Activated CD4-positive, alpha-beta T cell treated with anti-CD3 and anti-CD28 coated beads for 36 hours (primary cell): Measurements from ENCODE around the gene C3orf20. TPM values are rescaled to one million over a fixed set of nuclear protein-coding genes. Genes with fewer than 3 reads are reported as not detected.
A peak's percentile ranks its signal among the peaks of the same experiment; 100 is the strongest.

Experiments used
- ATAC-seq: fragments of 200-7000 bp; cut with Tn5 transposase; one replicate; pipeline ENCODE4 v1.10.0; 2021; ENCODE audit warnings: mild to moderate bottlenecking, moderate library complexity
- CTCF ChIA-PET: fragments of 350-600 bp; sonication (Branson Sonifier 250); formaldehyde crosslinking; loops from one replicate; lab custom pipeline; 2021; ENCODE audit warnings: antibody characterized with exemption; lab: Charles Lee
- POLR2A ChIA-PET: fragments of 350-600 bp; sonication (Branson Sonifier 250); formaldehyde crosslinking; loops from one replicate; lab custom pipeline; 2021; ENCODE audit warnings: antibody characterized with exemption, inconsistent platforms; lab: Charles Lee
- DNase-seq: peaks from one replicate; pipeline ENCODE4 v3.0.0-alpha.2; 2020
- H3K27ac Mint-ChIP-seq: one replicate; pipeline ENCODE4 v1.8.0; 2021; ENCODE audit warnings: mixed read lengths
- H3K27me3 Mint-ChIP-seq: one replicate; pipeline ENCODE4 v1.8.0; 2021; ENCODE audit warnings: mixed read lengths
- H3K36me3 Mint-ChIP-seq: one replicate; pipeline ENCODE4 v1.8.0; 2021; ENCODE audit warnings: low read depth, mixed read lengths
- H3K4me1 Mint-ChIP-seq: one replicate; pipeline ENCODE4 v1.8.0; 2021; ENCODE audit warnings: mixed read lengths
- H3K4me3 Mint-ChIP-seq: one replicate; pipeline ENCODE4 v1.8.0; 2021; ENCODE audit warnings: mild to moderate bottlenecking, moderate library complexity, mixed read lengths
- H3K9me3 Mint-ChIP-seq: one replicate; pipeline ENCODE4 v1.8.0; 2021; ENCODE audit warnings: low read depth, mixed read lengths
- intact Hi-C, 2 experiments: fragments of 100-400 bp; cut with DNase I in 1 of 2; cut with micrococcal nuclease in 1 of 2; formaldehyde crosslinking; loops; one replicate each; pipeline versions ENCODE4 v1.14.2 to v1.15.1; 2022 to 2024; cut with DNase I, micrococcal nuclease
- total RNA-seq, 2 experiments: library from RNA; stranded (reverse); gene quantifications; one replicate each; pipeline ENCODE4 v1.2.3, GENCODE V29; 2021

The C3orf20 gene
- total RNA-seq, 2 experiments from 2014 or later: not detected

- Mint-ChIP-seq H3K27me3 (peaks cover 2% of the 10 kb centered on the region), H3K36me3 (no peaks in the 10 kb centered on the region), H3K27ac (no peak overlapping the region), H3K4me3 (no peak overlapping the region), H3K4me1 (peaks cover 4% of the 10 kb centered on the region), H3K9me3 (no peaks in the 10 kb centered on the region)
- ATAC-seq: no peak
- POLR2A ChIA-PET: no interaction called here
- CTCF ChIA-PET: interaction anchor here (0.5 to 0.7 kb wide), 3 partner anchors 66 to 477 kb away, joined by 3 to 4 read pairs (median 3); no protein-coding TSS in a partner anchor
- no peak for DNase-seq
- intact Hi-C loops: no loop called here
Measured at GRCh38 chr3:14758959-14759358, 84.0 kb downstream of the C3orf20 start.

GRCh38 chr3:14760185-14760584 lies 85.2 kb downstream of the C3orf20 start:
- H3K4me1 Mint-ChIP-seq: peaks cover 4% of the 10 kb centered on the region
- POLR2A ChIA-PET: no interaction called here
- no peak overlapping the region for H3K4me3 Mint-ChIP-seq
- no peak overlapping the region for H3K27ac Mint-ChIP-seq
- no peaks in the 10 kb centered on the region for H3K36me3 Mint-ChIP-seq
- CTCF ChIA-PET: no interaction called here
- DNase-seq (no peak), ATAC-seq (no peak)
- intact Hi-C loops: no loop called here
- no peaks in the 10 kb centered on the region for H3K9me3 Mint-ChIP-seq
- no peaks in the 10 kb centered on the region for H3K27me3 Mint-ChIP-seq

GRCh38 chr3:14761121-14761672 lies 86.3 kb downstream of the C3orf20 start:
- no peak for DNase-seq
- POLR2A ChIA-PET: no interaction called here
- intact Hi-C loops: no loop called here
- no peak for ATAC-seq
- H3K36me3 Mint-ChIP-seq: no peaks in the 10 kb centered on the region
- CTCF ChIA-PET: interaction anchor here (0.6 kb wide), 2 partner anchors 110 to 137 kb away, joined by 3 to 5 read pairs; partner anchors contain the start of gene CCDC174
- H3K9me3 Mint-ChIP-seq: no peaks in the 10 kb centered on the region
- no peaks in the 10 kb centered on the region for H3K27me3 Mint-ChIP-seq
- H3K4me1 Mint-ChIP-seq: peaks cover 4% of the 10 kb centered on the region
- no peak overlapping the region for H3K4me3 Mint-ChIP-seq
- H3K27ac Mint-ChIP-seq: peak overlapping the region; percentile 35

- Mint-ChIP-seq H3K9me3 (no peaks in the 10 kb centered on the region), H3K4me3 (no peak overlapping the region), H3K36me3 (no peaks in the 10 kb centered on the region), H3K27me3 (no peaks in the 10 kb centered on the region), H3K27ac (no peak overlapping the region), H3K4me1 (peaks cover 4% of the 10 kb centered on the region)
- intact Hi-C loops: no loop called here
- no peak for DNase-seq
- ChIA-PET POLR2A (interaction anchor here (0.6 kb wide), 1 partner anchor 83 kb away, joined by 3 read pairs; no protein-coding TSS in a partner anchor), CTCF (interaction anchor here (0.6 kb wide), 3 partner anchors 110 to 343 kb away, joined by 3 to 5 read pairs (median 3); partner anchors contain the start of gene CCDC174)
- ATAC-seq: no peak
Measured at GRCh38 chr3:14761866-14762265, 86.9 kb downstream of the C3orf20 start.

GRCh38 chr3:14762701-14763100 lies 87.8 kb downstream of the C3orf20 start:
- Mint-ChIP-seq H3K27ac (no peak overlapping the region), H3K27me3 (no peaks in the 10 kb centered on the region), H3K36me3 (no peaks in the 10 kb centered on the region), H3K9me3 (no peaks in the 10 kb centered on the region), H3K4me3 (no peak overlapping the region), H3K4me1 (peaks cover 4% of the 10 kb centered on the region)
- intact Hi-C loops: no loop called here
- no peak for ATAC-seq
- POLR2A ChIA-PET: interaction anchor here (0.6 kb wide), 1 partner anchor 82 kb away, joined by 3 read pairs; no protein-coding TSS in a partner anchor
- DNase-seq: no peak
- CTCF ChIA-PET: no interaction called here

GRCh38 chr3:14764331-14765059 lies 89.6 kb downstream of the C3orf20 start:
- ChIA-PET POLR2A (no interaction called here), CTCF (interaction anchor here (1.0 kb wide), 1 partner anchor 26 kb away, joined by 3 read pairs; no protein-coding TSS in a partner anchor)
- no peak for DNase-seq
- H3K9me3 Mint-ChIP-seq: no peaks in the 10 kb centered on the region
- H3K4me1 Mint-ChIP-seq: peaks cover 4% of the 10 kb centered on the region
- intact Hi-C loops: no loop called here
- no peak for ATAC-seq
- no peaks in the 10 kb centered on the region for H3K36me3 Mint-ChIP-seq
- H3K27ac Mint-ChIP-seq: no peak overlapping the region
- no peak overlapping the region for H3K4me3 Mint-ChIP-seq
- H3K27me3 Mint-ChIP-seq: no peaks in the 10 kb centered on the region

- POLR2A ChIA-PET: no interaction called here
Measured at GRCh38 chr3:14765060-14765400, 90.1 kb downstream of the C3orf20 start.

GRCh38 chr3:14765576-14766427 lies 90.9 kb downstream of the C3orf20 start:
- Mint-ChIP-seq H3K27ac (no peak overlapping the region), H3K4me3 (no peak overlapping the region), H3K9me3 (no peaks in the 10 kb centered on the region), H3K36me3 (no peaks in the 10 kb centered on the region), H3K4me1 (peaks cover 4% of the 10 kb centered on the region), H3K27me3 (no peaks in the 10 kb centered on the region)
- ChIA-PET POLR2A (interaction anchor here (0.5 kb wide), 1 partner anchor 776 kb away, joined by 3 read pairs; no protein-coding TSS in a partner anchor), CTCF (interaction anchor here (1.0 kb wide), 1 partner anchor 25 kb away, joined by 3 read pairs; no protein-coding TSS in a partner anchor)
- DNase-seq: no peak
- ATAC-seq: no peak
- intact Hi-C loops: no loop called here

More at GRCh38 chr3:14765060-14765400, 90.1 kb downstream of the C3orf20 start:
- ATAC-seq: no peak
- Mint-ChIP-seq H3K36me3 (no peaks in the 10 kb centered on the region), H3K4me3 (no peak overlapping the region), H3K27me3 (no peaks in the 10 kb centered on the region), H3K9me3 (no peaks in the 10 kb centered on the region), H3K4me1 (peaks cover 4% of the 10 kb centered on the region), H3K27ac (no peak overlapping the region)
- intact Hi-C loops: no loop called here
- no peak for DNase-seq
- CTCF ChIA-PET: interaction anchor here (1.0 kb wide), 1 partner anchor 26 kb away, joined by 3 read pairs; no protein-coding TSS in a partner anchor

GRCh38 chr3:14766428-14767244 lies 91.7 kb downstream of the C3orf20 start:
- ATAC-seq (no peak), DNase-seq (no peak)
- H3K27ac Mint-ChIP-seq: no peak overlapping the region
- ChIA-PET CTCF (no interaction called here), POLR2A (no interaction called here)
- intact Hi-C loops: no loop called here
- H3K9me3 Mint-ChIP-seq: no peaks in the 10 kb centered on the region
- peaks cover under 1% of the 10 kb centered on the region for H3K4me1 Mint-ChIP-seq
- H3K4me3 Mint-ChIP-seq: no peak overlapping the region
- no peaks in the 10 kb centered on the region for H3K36me3 Mint-ChIP-seq
- H3K27me3 Mint-ChIP-seq: no peaks in the 10 kb centered on the region

GRCh38 chr3:14767245-14768051 lies 92.5 kb downstream of the C3orf20 start:
- intact Hi-C loops: no loop called here
- Mint-ChIP-seq H3K4me1 (no peaks in the 10 kb centered on the region), H3K9me3 (no peaks in the 10 kb centered on the region), H3K36me3 (no peaks in the 10 kb centered on the region), H3K4me3 (no peak overlapping the region), H3K27ac (no peak overlapping the region), H3K27me3 (no peaks in the 10 kb centered on the region)
- ChIA-PET POLR2A (no interaction called here), CTCF (interaction anchor here (0.6 to 1.1 kb wide), 2 partner anchors 73 to 153 kb away, joined by 3 to 4 read pairs; no protein-coding TSS in a partner anchor)
- DNase-seq (no peak), ATAC-seq (no peak)
